Natural killer cell (primary cell): ENCODE results near the gene FBLN5. TPM values are rescaled to one million over a fixed set of nuclear protein-coding genes. Genes with fewer than 3 reads are reported as not detected.

Source experiments
- ATAC-seq, 3 donors: fragments of 150-1000 bp in 2 of 3; fragments of 200-7000 bp in 1 of 3; cut with Tn5 transposase; 1 replicate in 1 of 3; 2 replicates in 2 of 3; pipeline ENCODE4 v1.10.0; 2021; ENCODE audit warnings: mild to moderate bottlenecking in 2 of 3, moderate library complexity in 2 of 3
- DNase-seq, 2 donors: peaks; one replicate each; pipeline versions ENCODE4 v3.0.0 to v3.0.0-alpha.2; 2013 to 2021; ENCODE audit warnings: mixed read lengths in 1 of 2
- H3K27ac ChIP-seq: one replicate; pipeline ENCODE4 v1.5.1; 2013; ENCODE audit warnings: mild to moderate bottlenecking, low read length
- H3K27me3 ChIP-seq: one replicate; pipeline ENCODE4 v1.6.1; 2013; ENCODE audit warnings: low read length; ENCODE audit not compliant: control insufficient read depth, insufficient read depth
- H3K36me3 ChIP-seq: one replicate; pipeline ENCODE4 v1.6.1; 2013; ENCODE audit warnings: low read length; ENCODE audit not compliant: control insufficient read depth, insufficient read depth
- H3K4me1 ChIP-seq: one replicate; pipeline ENCODE4 v1.6.1; 2013; ENCODE audit warnings: low read length; ENCODE audit not compliant: control insufficient read depth, insufficient read depth
- H3K4me3 ChIP-seq: one replicate; pipeline ENCODE4 v1.5.1; 2013; ENCODE audit warnings: low read length
- H3K9me3 ChIP-seq: one replicate; pipeline ENCODE4 v1.6.1; 2013; ENCODE audit warnings: low read length; ENCODE audit not compliant: control insufficient read depth, insufficient read depth
- H3K27ac Mint-ChIP-seq, 2 donors: one replicate each; pipeline ENCODE4 v1.8.0; 2022; ENCODE audit warnings: mild to moderate bottlenecking in 2 of 2, mixed read lengths in 2 of 2, moderate library complexity in 1 of 2
- H3K27me3 Mint-ChIP-seq, 2 donors: one replicate each; pipeline ENCODE4 v1.8.0; 2022; ENCODE audit warnings: low read depth in 2 of 2, mixed read lengths in 2 of 2
- H3K36me3 Mint-ChIP-seq: one replicate; pipeline ENCODE4 v1.8.0; 2022; ENCODE audit warnings: mixed read lengths
- H3K4me1 Mint-ChIP-seq, 2 donors: one replicate each; pipeline ENCODE4 v1.8.0; 2022; ENCODE audit warnings: mixed read lengths in 2 of 2
- H3K4me3 Mint-ChIP-seq: one replicate; pipeline ENCODE4 v1.8.0; 2022; ENCODE audit warnings: mild to moderate bottlenecking, moderate library complexity, mixed read lengths
- H3K9me3 Mint-ChIP-seq, 2 donors: one replicate each; pipeline ENCODE4 v1.8.0; 2022; ENCODE audit warnings: mixed read lengths in 2 of 2
- WGBS: methylation state at CpG from one replicate; pipeline ENCODE4 v1.1.7; 2013; ENCODE audit warnings: missing lambda C conversion rate; ENCODE audit not compliant: insufficient coverage; 5-methylcytosine and 5-hydroxymethylcytosine counted together
- intact Hi-C: fragments of 100-400 bp; cut with micrococcal nuclease; formaldehyde crosslinking; loops from one replicate; pipeline ENCODE4 v1.14.2; 2022
- total RNA-seq, 4 donors: library from RNA; stranded (reverse); fragments of 120-200 nt in 1 of 4; gene quantifications; one replicate each; pipeline versions ENCODE4 v1.2.3 to v1.2.4, GENCODE V29; 2013 to 2022
- TF ChIP-seq, protein P1 (sequence below): fragments of 200-600 bp; IDR thresholded peaks from one replicate; pipeline ENCODE4 v1.8.0; 2022; ENCODE audit warnings: antibody characterized with exemption

The FBLN5 gene
- total RNA-seq, 3 donors from 2014 or later (not counting 1 experiment from before 2014, with no cell fraction given): 0.56 to 1.3 (median 1.1) TPM

DNA sequence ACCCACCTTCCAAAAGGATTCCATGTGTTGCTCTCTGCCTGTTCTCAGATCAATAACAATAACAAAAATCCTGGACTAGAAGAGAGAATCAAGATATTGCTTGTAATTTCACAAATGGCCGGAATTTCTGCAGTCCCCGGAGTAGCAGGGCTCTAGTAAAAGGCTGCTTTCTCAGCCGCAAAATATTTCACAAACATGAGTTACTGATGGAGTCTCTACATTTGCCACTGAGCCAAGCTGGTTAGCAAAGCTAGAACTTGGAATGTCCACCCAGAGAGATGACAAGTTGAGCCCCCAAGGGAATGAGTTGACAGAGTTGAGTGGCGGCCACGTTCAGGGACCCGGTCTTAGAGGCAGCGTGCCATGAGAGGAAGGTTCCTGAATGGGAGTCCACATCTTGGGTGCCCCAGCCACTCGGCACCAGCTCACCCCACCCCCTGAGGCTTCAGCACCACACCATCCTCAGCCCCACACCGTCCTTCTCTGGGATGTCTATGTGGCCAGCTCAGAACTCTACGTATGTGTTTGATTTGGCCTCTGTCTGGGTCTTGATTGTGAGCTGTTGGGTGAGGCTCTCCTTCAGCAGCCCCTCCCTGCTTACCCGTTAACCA, 15.9 kb downstream of the FBLN5 start:
- no peaks in the 10 kb centered on the region for H3K27me3 ChIP-seq
- Mint-ChIP-seq H3K36me3 (no peaks in the 10 kb centered on the region), H3K9me3 (no peaks in the 10 kb centered on the region), H3K4me3 (no peak overlapping the region), H3K27ac (no peak overlapping the region), H3K4me1 (no peaks in the 10 kb centered on the region), H3K27me3 (peaks cover 0 to 3% of the 10 kb centered on the region in 2 donors)
- H3K27ac ChIP-seq: no peak overlapping the region
- H3K36me3 ChIP-seq: no peaks in the 10 kb centered on the region
- WGBS: 95% methylated on average over 11 of the region's 11 CpGs
- ATAC-seq (no peak), DNase-seq (no peak)
- intact Hi-C loops: no loop called here
- no peaks in the 10 kb centered on the region for H3K4me1 ChIP-seq
- TF ChIP-seq, protein P1, sequence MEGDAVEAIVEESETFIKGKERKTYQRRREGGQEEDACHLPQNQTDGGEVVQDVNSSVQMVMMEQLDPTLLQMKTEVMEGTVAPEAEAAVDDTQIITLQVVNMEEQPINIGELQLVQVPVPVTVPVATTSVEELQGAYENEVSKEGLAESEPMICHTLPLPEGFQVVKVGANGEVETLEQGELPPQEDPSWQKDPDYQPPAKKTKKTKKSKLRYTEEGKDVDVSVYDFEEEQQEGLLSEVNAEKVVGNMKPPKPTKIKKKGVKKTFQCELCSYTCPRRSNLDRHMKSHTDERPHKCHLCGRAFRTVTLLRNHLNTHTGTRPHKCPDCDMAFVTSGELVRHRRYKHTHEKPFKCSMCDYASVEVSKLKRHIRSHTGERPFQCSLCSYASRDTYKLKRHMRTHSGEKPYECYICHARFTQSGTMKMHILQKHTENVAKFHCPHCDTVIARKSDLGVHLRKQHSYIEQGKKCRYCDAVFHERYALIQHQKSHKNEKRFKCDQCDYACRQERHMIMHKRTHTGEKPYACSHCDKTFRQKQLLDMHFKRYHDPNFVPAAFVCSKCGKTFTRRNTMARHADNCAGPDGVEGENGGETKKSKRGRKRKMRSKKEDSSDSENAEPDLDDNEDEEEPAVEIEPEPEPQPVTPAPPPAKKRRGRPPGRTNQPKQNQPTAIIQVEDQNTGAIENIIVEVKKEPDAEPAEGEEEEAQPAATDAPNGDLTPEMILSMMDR: no peak
- H3K9me3 ChIP-seq: no peaks in the 10 kb centered on the region
- no peak overlapping the region for H3K4me3 ChIP-seq

DNA sequence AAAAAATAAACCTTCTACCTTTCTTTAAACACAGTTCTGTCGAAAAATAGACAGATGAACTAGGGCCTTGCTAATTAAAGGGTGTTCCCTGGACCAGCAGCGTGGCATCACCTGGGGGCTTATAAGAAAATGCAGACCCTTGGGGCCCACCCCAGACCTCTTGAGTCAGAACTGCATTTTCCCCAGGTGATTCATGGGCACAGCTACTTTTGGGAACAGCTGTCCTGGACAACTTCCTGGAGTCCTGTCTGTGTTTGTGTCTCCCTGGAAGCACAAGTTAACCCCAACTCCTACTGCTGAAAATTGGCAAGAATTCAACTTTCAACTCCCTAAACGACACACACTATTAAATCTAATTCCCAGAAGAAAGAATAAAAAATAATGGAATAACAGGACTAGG, 17.8 kb downstream of the FBLN5 start:
- H3K36me3 Mint-ChIP-seq: no peaks in the 10 kb centered on the region
- DNase-seq (no peak), ATAC-seq (no peak)
- no peak overlapping the region for H3K4me3 ChIP-seq
- H3K4me1 Mint-ChIP-seq: no peaks in the 10 kb centered on the region
- H3K9me3 Mint-ChIP-seq: no peaks in the 10 kb centered on the region
- no peaks in the 10 kb centered on the region for H3K36me3 ChIP-seq
- H3K27ac ChIP-seq: no peak overlapping the region
- WGBS: 84% methylated on average over 2 of the region's 3 CpGs
- no peaks in the 10 kb centered on the region for H3K27me3 ChIP-seq
- H3K27me3 Mint-ChIP-seq: peaks cover 0 to 2% of the 10 kb centered on the region in 2 donors
- no peaks in the 10 kb centered on the region for H3K9me3 ChIP-seq
- TF ChIP-seq, protein P1: no peak
- H3K4me3 Mint-ChIP-seq: no peak overlapping the region
- no peak overlapping the region for H3K27ac Mint-ChIP-seq
- H3K4me1 ChIP-seq: no peaks in the 10 kb centered on the region
- intact Hi-C loops: no loop called here

DNA sequence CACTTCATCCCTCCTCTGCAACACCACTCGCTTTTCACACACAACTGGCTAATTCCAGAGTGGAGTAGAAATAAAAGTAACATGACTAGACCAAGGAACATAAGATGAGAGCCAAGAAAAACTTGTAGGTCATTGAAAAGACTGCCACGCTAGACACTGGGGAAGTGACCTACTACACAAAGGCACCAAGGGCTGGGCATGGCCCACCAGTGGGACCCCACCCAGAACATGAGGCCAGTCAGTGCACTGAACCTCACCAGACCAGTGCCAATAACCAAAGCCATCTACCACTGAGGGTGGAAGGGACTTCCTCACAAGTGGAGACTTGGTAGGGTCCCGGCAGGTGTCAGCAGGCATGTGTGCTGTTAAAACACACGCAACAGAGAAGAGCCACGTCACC, 19.7 kb downstream of the FBLN5 start:
- H3K4me3 Mint-ChIP-seq: no peak overlapping the region
- DNase-seq (no peak), ATAC-seq (no peak)
- TF ChIP-seq, protein P1: no peak
- Histone ChIP-seq H3K27ac (no peak overlapping the region), H3K9me3 (no peaks in the 10 kb centered on the region), H3K36me3 (no peaks in the 10 kb centered on the region), H3K4me1 (no peaks in the 10 kb centered on the region), H3K27me3 (no peaks in the 10 kb centered on the region), H3K4me3 (no peak overlapping the region)
- intact Hi-C loops: no loop called here
- no peaks in the 10 kb centered on the region for H3K27me3 Mint-ChIP-seq
- no peaks in the 10 kb centered on the region for H3K4me1 Mint-ChIP-seq
- no peaks in the 10 kb centered on the region for H3K36me3 Mint-ChIP-seq
- H3K27ac Mint-ChIP-seq: no peak overlapping the region
- 89% methylated on average over 4 of the region's 5 CpGs for WGBS
- no peaks in the 10 kb centered on the region for H3K9me3 Mint-ChIP-seq

DNA sequence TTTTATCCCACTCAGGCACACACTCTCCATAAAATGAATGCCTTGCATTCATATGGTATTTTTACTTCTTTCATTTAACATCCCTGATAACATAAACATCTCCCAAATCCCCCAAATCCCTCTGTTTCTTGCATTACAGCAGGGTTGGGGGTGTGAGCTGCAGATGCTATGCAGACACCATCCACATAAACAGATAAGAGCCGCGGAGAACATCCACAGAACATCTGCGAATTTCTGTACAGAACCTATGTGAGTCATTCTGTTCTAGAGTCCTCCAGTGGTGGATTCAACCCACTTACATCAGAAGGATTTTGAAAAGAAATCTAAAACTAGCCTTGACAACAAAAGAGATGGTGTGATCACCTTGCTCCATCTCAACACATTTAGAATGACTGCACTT, 20.3 kb downstream of the FBLN5 start:
- H3K27ac Mint-ChIP-seq: no peak overlapping the region
- Histone ChIP-seq H3K9me3 (no peaks in the 10 kb centered on the region), H3K4me3 (no peak overlapping the region), H3K4me1 (no peaks in the 10 kb centered on the region), H3K36me3 (no peaks in the 10 kb centered on the region), H3K27me3 (no peaks in the 10 kb centered on the region), H3K27ac (no peak overlapping the region)
- DNase-seq (no peak), ATAC-seq (no peak)
- H3K4me1 Mint-ChIP-seq: no peaks in the 10 kb centered on the region
- WGBS: 93% methylated on average over 3 of the region's 3 CpGs
- TF ChIP-seq, protein P1: no peak
- H3K9me3 Mint-ChIP-seq: no peaks in the 10 kb centered on the region
- no peaks in the 10 kb centered on the region for H3K36me3 Mint-ChIP-seq
- no peaks in the 10 kb centered on the region for H3K27me3 Mint-ChIP-seq
- H3K4me3 Mint-ChIP-seq: no peak overlapping the region
- intact Hi-C loops: no loop called here
